GM12878 (cell line): Measurements from ENCODE around the gene ZNF814. TPM values are rescaled to one million over a fixed set of nuclear protein-coding genes. Genes with fewer than 3 reads are reported as not detected.
"Not testable (repeated sequence)": the region's sequence is repeated elsewhere in the genome, so short reads cannot be mapped to it uniquely, and the experiment has no call there.

ENCODE experiments used
- ATAC-seq: fragments of 200-7000 bp; cut with Tn5 transposase; 3 replicates; pipeline ENCODE4 v1.9.1; 2020; ENCODE audit warnings: mild to moderate bottlenecking, moderate library complexity
- BruUV-seq: library from RNA; stranded (reverse); fragments of 400-500 nt; replicated peaks from 2 replicates; lab custom pipeline; 2021; lab: Mats Ljungman, UMichigan
- CTCF ChIA-PET: fragments of 300-600 bp; sonication (Branson Sonifier 250); formaldehyde crosslinking; extraction: SDS; loops from one replicate; lab custom pipeline; 2021; ENCODE audit warnings: inconsistent platforms; lab: Yijun Ruan, JAX
- POLR2A ChIA-PET: fragments of 350-600 bp; formaldehyde crosslinking; extraction: SDS; loops from one replicate; lab custom pipeline; 2021; ENCODE audit warnings: inconsistent platforms; lab: Charles Lee
- RAD21 ChIA-PET: fragments of 300-600 bp; sonication (Branson Sonifier 250); formaldehyde crosslinking; loops from one replicate; lab custom pipeline; 2023; ENCODE audit warnings: antibody characterized with exemption; ENCODE audit not compliant: unreplicated experiment; lab: Charles Lee
- SMC1A ChIA-PET: fragments of 300-600 bp; sonication (Branson Sonifier 250); formaldehyde crosslinking; loops from one replicate; lab custom pipeline; 2023; ENCODE audit not compliant: unreplicated experiment, uncharacterized antibody; lab: Charles Lee
- DNase-seq: peaks from one replicate; pipeline ENCODE4 v3.0.0-alpha.2; 2011; ENCODE audit warnings: low read depth, low spot score
- FAIRE-seq: peaks from 3 replicates; lab custom pipeline; 2011; peaks lifted over from hg19 to GRCh38; lab: Jason Lieb, UNC
- H2AFZ ChIP-seq: 2 replicates; pipeline ENCODE4 v1.6.0; 2011; ENCODE audit warnings: low read depth, low read length, control low read depth; ENCODE audit not compliant: control insufficient read depth
- H3K27ac ChIP-seq: 2 replicates; pipeline ENCODE4 v1.5.1; 2011; ENCODE audit warnings: control low read depth; ENCODE audit not compliant: control insufficient read depth, insufficient read depth
- H3K27me3 ChIP-seq, 2 experiments: replicated peaks in 1 of 2; 2 replicates each; pipeline versions ENCODE4 v1.6.0 to v1.6.1; 2011; ENCODE audit warnings: low read length in 1 of 2; ENCODE audit not compliant: control insufficient read depth in 2 of 2, insufficient read depth in 2 of 2
- H3K36me3 ChIP-seq, 2 experiments: 2 replicates each; pipeline ENCODE4 v1.5.1; 2011; ENCODE audit warnings: low read length in 1 of 2; ENCODE audit not compliant: control insufficient read depth in 2 of 2, insufficient read depth in 2 of 2
- H3K4me1 ChIP-seq: 2 replicates; pipeline ENCODE4 v1.6.1; 2011; ENCODE audit warnings: mild to moderate bottlenecking, low read length, moderate library complexity, mixed read lengths; ENCODE audit not compliant: control insufficient read depth, insufficient read depth
- H3K4me2 ChIP-seq: 2 replicates; pipeline ENCODE4 v1.6.0; 2011; ENCODE audit warnings: control low read depth; ENCODE audit not compliant: control insufficient read depth, insufficient read depth
- H3K4me3 ChIP-seq: fragments of 200-600 bp; sonication (generic); 2 replicates; pipeline ENCODE4 v1.5.1; 2016
- H3K79me2 ChIP-seq: 2 replicates; pipeline ENCODE4 v1.6.0; 2011; ENCODE audit warnings: low read length; ENCODE audit not compliant: control insufficient read depth, insufficient read depth
- H3K9ac ChIP-seq: 2 replicates; pipeline ENCODE4 v1.8.0; 2011; ENCODE audit warnings: low read length, control low read depth, mixed read lengths; ENCODE audit not compliant: control insufficient read depth, insufficient read depth
- H3K9me3 ChIP-seq: replicated peaks from 3 replicates; pipeline ENCODE4 v1.5.1; 2011; ENCODE audit warnings: mild to moderate bottlenecking, low read length; ENCODE audit not compliant: control insufficient read depth, insufficient read depth
- H4K20me1 ChIP-seq: 2 replicates; pipeline ENCODE4 v1.6.0; 2011; ENCODE audit not compliant: control insufficient read depth, insufficient read depth
- WGBS: methylation state at CpG from one replicate; pipeline ENCODE4 v1.1.6; 2016; ENCODE audit warnings: low lambda C conversion rate; ENCODE audit not compliant: insufficient replicate concordance, insufficient coverage; ENCODE audit errors: missing lambda C conversion rate; 5-methylcytosine and 5-hydroxymethylcytosine counted together
- in situ Hi-C: fragments of 300-500 bp; cut with MboI; formaldehyde crosslinking; loops from 9 replicates; pipeline ENCODE4 v1.14.3; 2018; ENCODE audit warnings: mixed read lengths
- intact Hi-C: fragments of 100-400 bp; cut with micrococcal nuclease; formaldehyde crosslinking; loops from one replicate; pipeline ENCODE4 v1.14.2; 2022; ENCODE audit not compliant: unreplicated experiment
- polyA plus RNA-seq, 11 experiments: library from polyadenylated mRNA; depleted of rRNA in 4 of 11; unstranded in 6 of 11; stranded (reverse) in 5 of 11; fragments of >200 nt; fragmentation: Nextera tagmentation in 4 of 11; fragmentation: Illumina TruSeq in 1 of 11; extraction: Ambion mirVana in 4 of 11; extraction: Trizol in 1 of 11; gene quantifications; 1 replicate in 1 of 11; 2 replicates in 10 of 11; pipeline versions ENCODE4 v1.2.1 to v1.2.3, GENCODE V29; 2011 to 2016; ENCODE audit warnings: inconsistent platforms in 2 of 11, missing spikeins in 2 of 11, low read depth in 1 of 11
- total RNA-seq, 4 experiments: library from RNA; depleted of rRNA in 3 of 4; stranded (reverse); fragments of >200 nt in 3 of 4; fragmentation: Illumina TruSeq in 1 of 4; extraction: Trizol in 1 of 4; gene quantifications; 2 replicates each; pipeline versions ENCODE4 v1.2.1 to v1.2.3, GENCODE V29; 2013 to 2021

Gene ZNF814
- total and polyA plus RNA-seq, 10 of the 15 experiments (the other 5 are each of a cell fraction or from before 2014, with no cell fraction given) = 10.9 to 31.0 (median 21.6) TPM

DNA sequence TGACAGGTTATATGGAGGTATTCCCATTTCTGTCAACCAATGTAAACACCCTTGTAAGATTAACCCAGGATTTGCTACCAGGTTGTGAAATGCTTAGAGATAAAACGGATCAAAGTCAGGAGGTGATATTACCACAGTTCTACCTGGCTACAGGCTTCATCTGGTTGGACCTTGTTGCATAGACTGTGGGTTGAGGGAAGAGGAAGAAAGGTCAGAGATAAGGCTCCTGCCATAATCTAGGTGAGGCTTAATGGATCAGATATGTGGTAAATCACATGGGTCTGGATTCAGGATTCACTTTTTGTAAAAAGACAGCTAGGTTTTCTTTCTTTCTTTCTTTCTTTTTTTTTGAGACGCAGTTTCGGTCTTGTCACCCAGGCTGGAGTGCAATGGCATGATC is 67.3 kb downstream of the ZNF814 start:
- ChIA-PET SMC1A (interaction anchor here (0.6 kb wide), 1 partner anchor 623 kb away, joined by 3 read pairs; no protein-coding TSS in a partner anchor), RAD21 (interaction anchor here (1.2 kb wide), 1 partner anchor 84 kb away, joined by 3 read pairs; no protein-coding TSS in a partner anchor), CTCF (interaction anchor here (0.8 kb wide), 1 partner anchor 10 kb away, joined by 3 read pairs; no protein-coding TSS in a partner anchor)
- H3K27ac ChIP-seq, intact Hi-C loops, H3K4me1 ChIP-seq, H4K20me1 ChIP-seq, POLR2A ChIA-PET, DNase-seq, ATAC-seq, H2AFZ ChIP-seq, H3K9ac ChIP-seq, H3K27me3 ChIP-seq, BruUV-seq, H3K4me3 ChIP-seq, H3K9me3 ChIP-seq, FAIRE-seq, H3K4me2 ChIP-seq: not testable (repeated sequence)
- Histone ChIP-seq H3K79me2 (peaks cover 43% of the 10 kb centered on the region), H3K36me3 (peaks cover 0 to 11% of the 10 kb centered on the region in 2 experiments; a peak in 2 of 4 replicates)
- in situ Hi-C loops = loop anchor here (25.0 kb wide), 1 partner anchor 1684 kb away; the partner anchor contains the start of gene ZNF444
- 95% methylated on average over 2 of the region's 3 CpGs for WGBS

- Histone ChIP-seq H3K9ac (peak overlapping the region; percentile 87; the same call in 1 of the 2 replicates), H3K4me2 (peak overlapping the region; percentile 94), H3K4me3 (peak overlapping the region; percentile 90), H3K79me2 (peaks cover 42% of the 10 kb centered on the region), H3K36me3 (peaks cover 0 to 11% of the 10 kb centered on the region in 2 experiments; a peak in 2 of 4 replicates)
- H3K27ac ChIP-seq, DNase-seq, H2AFZ ChIP-seq, H3K4me1 ChIP-seq, H3K27me3 ChIP-seq, RAD21 ChIA-PET, H3K9me3 ChIP-seq, intact Hi-C loops, H4K20me1 ChIP-seq, ATAC-seq: not testable (repeated sequence)
- peak; percentile 31 for FAIRE-seq
- 90% methylated on average over 2 of the region's 3 CpGs for WGBS
- CTCF ChIA-PET = interaction anchor here (0.8 to 1.3 kb wide), 2 partner anchors 10 to 65 kb away, joined by 3 to 4 read pairs; no protein-coding TSS in a partner anchor
- BruUV-seq = TSS peak; percentile 61
- in situ Hi-C loops = loop anchor here (25.0 kb wide), 1 partner anchor 1684 kb away; the partner anchor contains the start of gene ZNF444
- POLR2A ChIA-PET = interaction anchor here (0.7 to 1.0 kb wide), 2 partner anchors 51 to 74 kb away, joined by 3 read pairs; partner anchors contain the start of gene ZNF586
- SMC1A ChIA-PET = interaction anchor here (1.0 to 1.4 kb wide), 2 partner anchors 20 to 68 kb away, joined by 3 to 4 read pairs; no protein-coding TSS in a partner anchor
Measured at GRCh38 chr19:57821095-57821494, 67.7 kb downstream of the ZNF814 start.
